ENCODE measurements around the gene ADCY5.

Gene ADCY5

GRCh38 chr3:123344175-123344906, 104.5 kb downstream of the ADCY5 start:
- DNase-seq (peak; percentile 10 to 28), ATAC-seq (peak; percentile 80)
- H3K9me3 Mint-ChIP-seq = no peaks in the 10 kb centered on the region
- peak overlapping the region in 1 of 2 donors; percentile 21 for H3K27ac Mint-ChIP-seq
- H3K27me3 Mint-ChIP-seq = peaks cover 19% of the 10 kb centered on the region
- peaks cover 9% of the 10 kb centered on the region for H3K4me1 Mint-ChIP-seq
- H3K4me3 Mint-ChIP-seq = no peak overlapping the region

GRCh38 chr3:123343296-123344174, 105.4 kb downstream of the ADCY5 start:
- Mint-ChIP-seq H3K9me3 (no peaks in the 10 kb centered on the region), H3K4me3 (no peak overlapping the region), H3K27ac (no peak overlapping the region), H3K27me3 (peaks cover 11% of the 10 kb centered on the region), H3K4me1 (peaks cover 9% of the 10 kb centered on the region)
- DNase-seq = no peak
- ATAC-seq = no peak

GRCh38 chr3:123342631-123343080, 106.2 kb downstream of the ADCY5 start:
- H3K27me3 Mint-ChIP-seq = peaks cover 3% of the 10 kb centered on the region

GRCh38 chr3:123341871-123342630, 106.8 kb downstream of the ADCY5 start:
- peaks cover 9% of the 10 kb centered on the region for H3K4me1 Mint-ChIP-seq
- no peak for ATAC-seq
- no peak overlapping the region for H3K4me3 Mint-ChIP-seq
- no peak for DNase-seq
- no peaks in the 10 kb centered on the region for H3K27me3 Mint-ChIP-seq
- H3K9me3 Mint-ChIP-seq = no peaks in the 10 kb centered on the region
- no peak overlapping the region for H3K27ac Mint-ChIP-seq

More at GRCh38 chr3:123342631-123343080, 106.2 kb downstream of the ADCY5 start:
- H3K27ac Mint-ChIP-seq = no peak overlapping the region
- DNase-seq (no peak), ATAC-seq (no peak)
- no peak overlapping the region for H3K4me3 Mint-ChIP-seq
- H3K4me1 Mint-ChIP-seq = peaks cover 9% of the 10 kb centered on the region
- H3K9me3 Mint-ChIP-seq = no peaks in the 10 kb centered on the region

GRCh38 chr3:123340336-123340735, 108.6 kb downstream of the ADCY5 start:
- Mint-ChIP-seq H3K4me1 (peaks cover 12% of the 10 kb centered on the region), H3K9me3 (no peaks in the 10 kb centered on the region), H3K27me3 (no peaks in the 10 kb centered on the region), H3K27ac (no peak overlapping the region), H3K4me3 (no peak overlapping the region)
- DNase-seq (no peak), ATAC-seq (no peak)

- Mint-ChIP-seq H3K4me1 (peaks cover 11% of the 10 kb centered on the region), H3K9me3 (no peaks in the 10 kb centered on the region), H3K27me3 (no peaks in the 10 kb centered on the region), H3K27ac (no peak overlapping the region), H3K4me3 (no peak overlapping the region)
- ATAC-seq = no peak
- DNase-seq = no peak
Observed at GRCh38 chr3:123339302-123339701, 109.6 kb downstream of the ADCY5 start.

- no peak overlapping the region for H3K4me3 Mint-ChIP-seq
- H3K9me3 Mint-ChIP-seq = no peaks in the 10 kb centered on the region
- no peak overlapping the region for H3K27ac Mint-ChIP-seq
- peaks cover 10% of the 10 kb centered on the region for H3K4me1 Mint-ChIP-seq
- H3K27me3 Mint-ChIP-seq = no peaks in the 10 kb centered on the region
- DNase-seq (no peak), ATAC-seq (no peak)
Observed at GRCh38 chr3:123338620-123339061, 110.2 kb downstream of the ADCY5 start.

- Mint-ChIP-seq H3K9me3 (no peaks in the 10 kb centered on the region), H3K27me3 (no peaks in the 10 kb centered on the region), H3K27ac (no peak overlapping the region), H3K4me3 (no peak overlapping the region), H3K4me1 (peaks cover 10% of the 10 kb centered on the region)
- no peak for ATAC-seq
- no peak for DNase-seq
Observed at GRCh38 chr3:123337948-123338619, 110.8 kb downstream of the ADCY5 start.

GRCh38 chr3:123337226-123337625, 111.7 kb downstream of the ADCY5 start:
- Mint-ChIP-seq H3K4me1 (peaks cover 10% of the 10 kb centered on the region), H3K27ac (no peak overlapping the region)
- no peak for ATAC-seq

GRCh38 chr3:123336441-123336851, 112.4 kb downstream of the ADCY5 start:
- ATAC-seq (peak; percentile 16), DNase-seq (no peak)
- Mint-ChIP-seq H3K4me3 (no peak overlapping the region), H3K9me3 (no peaks in the 10 kb centered on the region), H3K4me1 (peaks cover 10% of the 10 kb centered on the region), H3K27me3 (no peaks in the 10 kb centered on the region), H3K27ac (no peak overlapping the region)

More at GRCh38 chr3:123337226-123337625, 111.7 kb downstream of the ADCY5 start:
- Mint-ChIP-seq H3K9me3 (no peaks in the 10 kb centered on the region), H3K4me3 (no peak overlapping the region), H3K27me3 (no peaks in the 10 kb centered on the region)
- no peak for DNase-seq

- H3K4me1 Mint-ChIP-seq = peaks cover 10% of the 10 kb centered on the region
- peak; percentile 31 for ATAC-seq
- no peak overlapping the region for H3K4me3 Mint-ChIP-seq
- no peak overlapping the region for H3K27ac Mint-ChIP-seq
- H3K9me3 Mint-ChIP-seq = no peaks in the 10 kb centered on the region
- DNase-seq = no peak
- H3K27me3 Mint-ChIP-seq = no peaks in the 10 kb centered on the region
Observed at GRCh38 chr3:123336001-123336400, 112.9 kb downstream of the ADCY5 start.

GRCh38 chr3:123335007-123335670, 113.8 kb downstream of the ADCY5 start:
- Mint-ChIP-seq H3K27me3 (no peaks in the 10 kb centered on the region), H3K27ac (peak overlapping the region in 1 of 2 donors; percentile 43), H3K9me3 (no peaks in the 10 kb centered on the region), H3K4me1 (peaks cover 10% of the 10 kb centered on the region), H3K4me3 (no peak overlapping the region)
- ATAC-seq (peak; percentile 63), DNase-seq (no peak)

- Mint-ChIP-seq H3K27ac (no peak overlapping the region), H3K4me3 (no peak overlapping the region), H3K27me3 (no peaks in the 10 kb centered on the region), H3K9me3 (no peaks in the 10 kb centered on the region), H3K4me1 (peaks cover 10% of the 10 kb centered on the region)
- ATAC-seq = no peak
- no peak for DNase-seq
Observed at GRCh38 chr3:123334056-123334455, 114.8 kb downstream of the ADCY5 start.

GRCh38 chr3:123333401-123333800, 115.5 kb downstream of the ADCY5 start:
- H3K4me3 Mint-ChIP-seq = no peak overlapping the region
- ATAC-seq (no peak), DNase-seq (no peak)
- no peaks in the 10 kb centered on the region for H3K9me3 Mint-ChIP-seq
- H3K27me3 Mint-ChIP-seq = peaks cover 2% of the 10 kb centered on the region
- H3K27ac Mint-ChIP-seq = no peak overlapping the region
- H3K4me1 Mint-ChIP-seq = peaks cover 10% of the 10 kb centered on the region
